Stimulated activated CD4-positive, alpha-beta T cell treated with anti-CD3 and anti-CD28 coated beads, TNF-alpha, amount 100 ng/mL, for 1 hour (primary cell): ENCODE measurements around the gene NUDT22.
A peak's percentile ranks its signal among the peaks of the same experiment; 100 is the strongest.
"Not testable (repeated sequence)": the region's sequence is repeated elsewhere in the genome, so short reads cannot be mapped to it uniquely, and the experiment has no call there.

ENCODE experiments used
- DNase-seq, 3 donors: peaks; one replicate each; pipeline ENCODE4 v3.0.0-alpha.2; 2020; ENCODE audit warnings: low read depth in 3 of 3, low spot score in 1 of 3

NUDT22 gene

DNA sequence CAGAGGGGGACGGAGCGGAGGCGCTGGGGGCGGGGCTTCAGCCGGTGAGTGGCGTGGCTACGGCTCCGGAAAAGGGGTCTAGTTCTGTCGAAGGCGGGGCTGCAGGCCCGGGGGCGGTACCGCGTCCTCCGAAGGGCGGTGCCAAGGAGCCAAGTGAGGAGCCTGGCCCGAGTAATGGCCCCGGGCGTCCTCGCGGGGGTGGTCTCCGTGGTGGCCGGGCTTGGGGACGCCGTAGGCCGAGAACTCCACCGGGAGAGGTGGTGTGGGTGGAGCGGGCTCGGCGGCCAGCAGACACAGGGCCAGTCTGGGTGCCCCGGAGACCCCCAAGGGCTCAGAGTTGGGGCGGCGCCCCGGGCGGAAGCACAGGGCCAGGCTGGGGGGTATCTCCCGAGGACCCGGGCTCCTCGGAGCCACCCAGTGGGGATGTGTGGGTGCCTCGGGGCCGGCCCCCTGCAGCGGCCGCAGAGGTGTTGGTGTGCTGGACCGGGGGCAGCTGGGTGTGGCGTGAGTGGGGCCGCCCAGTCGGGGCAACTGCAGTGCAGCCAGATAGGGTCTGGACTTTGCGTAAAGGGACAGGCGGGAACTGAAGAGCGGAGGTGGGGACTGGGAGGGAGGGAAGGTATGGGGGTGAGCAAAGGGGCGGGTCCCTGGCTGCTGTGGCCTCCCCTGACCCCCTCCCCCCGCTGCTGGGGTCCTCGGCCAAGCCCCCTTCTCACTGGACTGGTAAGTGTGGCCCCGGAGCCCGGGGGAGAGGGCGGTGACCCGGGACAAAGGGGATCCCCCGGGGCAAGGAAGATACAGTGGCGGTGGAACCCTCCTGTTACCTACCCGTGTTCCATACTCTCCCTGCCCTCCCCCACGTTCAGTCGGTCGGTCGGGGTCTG lies 15.7 kb downstream of the NUDT22 start:
- peak in 1 of 3 donors; percentile 100 for DNase-seq

DNA sequence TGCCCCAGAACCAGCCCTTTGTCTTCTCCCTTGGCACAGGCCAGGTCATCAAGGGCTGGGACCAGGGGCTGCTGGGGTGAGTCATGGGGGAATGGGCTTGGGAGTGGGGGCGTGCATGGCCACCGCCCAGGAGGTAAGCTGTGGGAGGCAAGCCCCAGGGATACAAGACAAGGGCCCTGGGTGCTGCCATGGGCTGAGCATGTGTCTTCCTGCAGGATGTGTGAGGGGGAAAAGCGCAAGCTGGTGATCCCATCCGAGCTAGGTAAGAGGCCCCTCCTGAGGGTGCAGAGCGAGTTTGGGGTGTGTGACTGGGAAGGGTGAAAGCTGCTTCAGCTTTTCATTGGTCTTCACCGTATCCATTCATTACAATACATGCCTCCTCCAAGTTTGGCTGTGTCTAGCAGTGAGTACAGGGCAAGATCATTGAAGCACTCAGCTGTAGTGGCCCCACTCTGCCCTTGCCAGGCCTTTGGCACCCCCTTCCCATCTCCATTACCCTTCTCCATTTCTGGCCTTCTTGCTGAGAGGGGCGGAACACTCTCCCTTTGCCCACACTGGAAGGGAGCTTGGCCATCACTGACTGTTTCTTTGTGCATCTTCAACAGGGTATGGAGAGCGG lies 17.3 kb downstream of the NUDT22 start:
- no peak for DNase-seq

DNA sequence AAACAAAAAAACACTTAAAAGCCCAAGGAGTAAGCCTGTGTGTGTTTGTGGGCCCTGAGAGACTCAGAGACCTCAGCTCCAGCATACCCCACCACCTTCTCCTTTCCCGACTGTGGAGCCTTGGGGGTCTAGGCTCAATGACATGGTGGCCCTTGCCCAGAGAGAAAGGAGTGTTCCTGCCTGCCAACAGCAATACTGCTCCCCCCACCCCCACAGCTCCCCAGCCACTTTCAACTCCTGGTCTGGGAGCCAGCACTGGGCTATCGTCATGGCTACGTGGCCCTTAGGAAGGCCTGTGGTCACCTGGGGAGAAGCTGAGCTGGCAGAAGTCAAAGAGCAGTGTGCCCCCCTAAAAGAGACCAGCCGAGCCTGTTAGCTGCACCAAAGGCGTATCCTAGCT lies 18.0 kb downstream of the NUDT22 start:
- DNase-seq: no peak

GRCh38 chr11:64244966-64245365 lies 18.9 kb downstream of the NUDT22 start:
- no peak for DNase-seq

DNA sequence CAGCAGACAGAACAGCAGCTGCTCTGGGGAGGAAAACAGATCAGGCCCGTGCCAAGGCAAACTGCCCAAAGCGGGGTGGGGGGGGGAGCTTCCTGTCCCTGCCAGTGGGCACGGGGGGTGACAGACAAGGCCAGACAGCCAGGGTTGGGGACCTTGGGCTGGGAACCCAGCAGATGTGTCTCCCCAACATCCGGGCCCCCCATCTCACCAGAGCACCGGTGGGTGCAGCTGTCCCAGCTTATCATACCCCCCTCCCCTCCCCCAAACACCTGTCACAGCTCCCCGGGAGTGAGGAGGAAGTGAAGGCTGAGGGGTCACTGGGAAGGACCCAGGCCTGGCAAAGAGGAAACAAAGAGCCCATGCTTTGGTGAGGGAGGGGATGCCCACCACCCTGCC lies 19.3 kb downstream of the NUDT22 start:
- peak in 2 of 3 donors; percentile 33 to 60 for DNase-seq

GRCh38 chr11:64245797-64246620 lies 19.9 kb downstream of the NUDT22 start:
- DNase-seq: peak; percentile 50 to 72 (median 63)

DNA sequence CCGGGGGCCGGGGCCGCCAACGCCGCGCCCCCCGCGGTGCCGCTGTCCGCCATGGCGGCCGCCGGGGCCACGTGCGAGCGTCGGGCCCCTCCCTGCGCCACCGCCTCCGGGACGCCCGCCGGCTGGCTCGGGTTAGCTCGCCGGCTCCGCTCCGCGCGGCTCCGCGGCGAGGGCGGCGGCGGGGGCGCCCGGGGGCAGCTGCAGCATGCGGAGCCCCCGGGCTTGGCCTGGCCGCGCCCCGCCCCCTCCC lies 20.5 kb downstream of the NUDT22 start:
- DNase-seq: not testable (repeated sequence)

- DNase-seq: peak in 2 of 3 donors; percentile 57 to 82
These were observed 21.0 kb downstream of the NUDT22 start, which contains the start of gene PPP1R14B for GRCh38 chr11:64246871-64247728. Gene PPP1R14B, minus strand, starts transcription at chr11:64246943. Its CDS starts 270 bp downstream, at chr11:64246673.

GRCh38 chr11:64247729-64248531 lies 21.9 kb downstream of the NUDT22 start:
- no peak for DNase-seq

DNA sequence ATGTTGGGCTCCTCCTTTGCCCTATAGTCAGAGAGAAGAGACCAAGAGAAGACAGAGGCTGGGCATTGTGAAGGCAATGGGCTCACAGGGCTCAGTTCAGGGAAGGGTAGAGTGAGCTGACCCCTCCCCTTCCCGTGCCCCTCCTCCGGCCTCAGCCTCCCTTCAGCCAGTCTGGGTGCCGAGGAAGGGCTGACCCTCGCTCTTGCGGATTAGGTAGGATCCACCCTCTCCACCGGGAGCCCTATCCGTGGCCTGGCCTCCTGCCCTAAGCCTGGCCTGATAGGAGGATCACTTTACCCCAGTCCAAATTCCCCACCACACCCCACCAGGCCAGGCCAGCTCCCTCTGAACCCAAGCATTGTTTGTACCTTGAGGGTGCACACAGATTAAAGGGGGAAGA lies 22.5 kb downstream of the NUDT22 start:
- DNase-seq: no peak

- DNase-seq: no peak
These were observed 23.0 kb downstream of the NUDT22 start for GRCh38 chr11:64249038-64249437.

GRCh38 chr11:64249563-64250414 lies 23.7 kb downstream of the NUDT22 start:
- no peak for DNase-seq

DNA sequence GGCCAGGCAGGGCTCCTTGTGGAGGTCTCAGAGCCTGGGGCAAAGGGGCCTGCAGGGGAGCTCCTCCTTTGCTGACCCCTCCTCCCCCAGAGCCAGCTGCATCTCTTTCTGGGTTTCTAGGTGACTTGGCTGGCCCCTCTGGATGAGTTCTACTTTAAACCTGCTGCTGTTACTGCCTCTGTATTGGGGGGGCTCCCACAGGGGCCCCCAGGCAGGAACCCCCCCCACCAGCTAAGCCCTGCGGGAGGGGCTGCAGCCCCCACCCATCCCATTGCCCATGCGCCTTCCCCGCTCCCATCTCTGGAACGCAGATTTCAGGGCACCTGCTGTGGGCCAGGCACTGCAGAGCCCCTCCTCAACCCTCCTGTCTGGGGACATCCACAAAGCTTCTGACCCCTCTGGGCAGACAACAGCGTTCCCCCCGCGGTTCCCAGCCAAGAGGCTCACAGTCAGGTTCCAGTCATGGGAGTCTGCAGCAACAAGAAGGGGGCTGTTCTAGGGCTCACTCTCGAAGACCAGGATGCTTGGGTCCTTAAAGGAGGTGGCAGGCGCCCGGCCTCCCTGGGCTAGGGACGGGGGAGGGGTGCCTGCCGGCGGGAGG lies 24.4 kb downstream of the NUDT22 start:
- no peak for DNase-seq

GRCh38 chr11:64251016-64251752 lies 25.1 kb downstream of the NUDT22 start, which contains the start of gene PLCB3:
Gene PLCB3, plus strand, starts transcription at chr11:64251530. Its CDS starts 120 bp downstream, at chr11:64251650.
- DNase-seq: peak in 2 of 3 donors; percentile 57 to 60

- no peak for DNase-seq
These were observed 25.6 kb downstream of the NUDT22 start for GRCh38 chr11:64251753-64252002.

DNA sequence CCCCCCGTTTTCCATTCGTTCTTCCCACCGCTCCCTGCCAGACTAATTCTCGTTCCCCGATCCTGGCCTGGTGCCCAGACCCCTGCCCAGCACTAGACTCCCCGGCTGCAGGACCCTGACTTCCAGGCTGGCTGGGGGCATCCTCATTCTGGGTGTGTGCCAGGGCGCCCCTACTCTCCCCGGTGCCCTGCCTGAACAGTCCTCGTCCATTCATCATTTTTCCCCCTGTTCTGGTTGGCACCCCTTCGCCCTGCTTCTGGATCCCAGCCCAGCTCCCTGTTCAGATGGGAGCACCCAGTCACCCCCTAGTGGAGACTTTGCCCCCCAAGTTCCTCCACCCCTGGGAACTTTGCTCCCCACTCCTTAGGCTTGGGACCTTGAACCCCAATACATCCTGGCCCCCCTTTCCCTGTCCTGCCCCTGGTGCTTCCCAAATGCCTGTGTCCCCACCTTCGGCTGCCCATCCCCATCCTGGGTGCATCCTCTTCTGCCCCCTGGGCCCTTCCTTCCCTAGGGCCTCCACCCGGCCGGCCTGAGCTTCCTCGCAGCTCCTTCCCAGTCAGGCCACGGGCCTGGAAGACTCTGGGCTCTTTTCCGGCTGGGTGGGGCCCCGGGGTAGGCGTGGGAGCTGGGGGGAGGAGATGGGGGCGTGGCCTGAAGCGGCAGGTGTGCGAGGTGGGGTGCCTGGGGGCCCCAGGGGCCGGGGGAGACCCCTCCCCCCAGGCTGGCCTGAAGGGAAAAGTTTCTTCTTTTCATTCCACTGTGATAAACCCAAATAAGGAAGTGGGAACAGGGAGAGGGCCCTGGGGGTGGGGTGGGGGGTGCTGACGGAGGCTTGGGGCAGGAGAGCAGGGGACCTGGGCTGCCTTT lies 26.2 kb downstream of the NUDT22 start:
- no peak for DNase-seq

DNA sequence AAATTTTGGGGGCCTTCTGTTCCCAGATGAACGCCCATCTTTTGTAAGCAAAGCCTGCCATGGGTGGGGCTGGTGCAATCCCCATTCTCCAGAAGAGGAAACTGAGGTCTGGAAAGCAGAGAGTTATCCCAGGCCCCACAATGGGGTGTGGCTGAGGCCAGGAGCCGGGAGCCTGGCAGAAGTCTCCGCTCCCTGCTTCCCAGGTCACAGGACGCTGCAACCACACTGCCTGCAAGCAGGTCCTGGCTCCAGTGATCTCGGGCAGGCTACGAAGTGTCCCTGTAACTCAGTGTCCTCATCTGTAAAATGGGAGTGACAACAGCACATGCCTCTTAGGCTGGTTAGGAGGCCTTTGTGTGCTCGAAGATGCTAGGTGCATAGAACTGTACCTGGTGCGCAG lies 27.0 kb downstream of the NUDT22 start:
- DNase-seq: no peak
